Body of pancreas (tissue), 4 donors: ENCODE results near the gene DIP2B. TPM values are rescaled to one million over a fixed set of nuclear protein-coding genes. Genes with fewer than 3 reads are reported as not detected.
"Not testable (repeated sequence)": the region's sequence is repeated elsewhere in the genome, so short reads cannot be mapped to it uniquely, and the experiment has no call there.

Experiments used
- ATAC-seq: fragments of 150-250 bp; one replicate; pipeline ENCODE4 v1.9.1; 2016
- DNase-seq, 4 donors: peaks; one replicate each; pipeline ENCODE4 v3.0.0-alpha.2; 2019
- H3K27ac ChIP-seq, 4 donors: fragments of 200-600 bp; sonication (generic); 1 replicate in 3 of 4; 2 replicates in 1 of 4; pipeline versions ENCODE4 v1.5.1 to v1.6.1; 2016 to 2019; ENCODE audit warnings: mild to moderate bottlenecking in 1 of 4, mixed read lengths in 1 of 4, moderate library complexity in 1 of 4
- H3K27me3 ChIP-seq, 2 donors: fragments of 200-600 bp; sonication (generic); one replicate each; pipeline ENCODE4 v1.6.0; 2016; ENCODE audit warnings: mild to moderate bottlenecking in 1 of 2
- H3K36me3 ChIP-seq, 2 donors: fragments of 200-600 bp; sonication (generic); replicated peaks in 1 of 2; 2 replicates each; pipeline ENCODE4 v1.5.1; 2016; ENCODE audit warnings: low read depth in 2 of 2; ENCODE audit not compliant: insufficient read depth in 1 of 2
- H3K4me1 ChIP-seq: fragments of 200-600 bp; sonication (generic); one replicate; pipeline ENCODE4 v1.6.0; 2016
- H3K4me3 ChIP-seq, 2 donors: fragments of 200-600 bp; sonication (generic); 1 replicate in 1 of 2; 2 replicates in 1 of 2; pipeline ENCODE4 v1.5.1; 2016 to 2019
- H3K9me3 ChIP-seq, 3 donors: fragments of 200-600 bp; sonication (generic); 1 replicate in 2 of 3; 2 replicates in 1 of 3; pipeline ENCODE4 v1.5.1; 2016
- CTCF ChIP-seq, 7 experiments: fragments of 450-650 bp in 4 of 7; fragments of 200-600 bp in 3 of 7; sonication (generic) in 3 of 7; IDR thresholded peaks; one replicate each; pipeline ENCODE4 v1.5.1; 2016 to 2019; ENCODE audit warnings: antibody characterized with exemption in 7 of 7
- POLR2A ChIP-seq, 3 donors: fragments of 450-650 bp; IDR thresholded peaks; one replicate each; pipeline ENCODE4 v1.6.1; 2016; ENCODE audit warnings: antibody characterized with exemption in 3 of 3, mild to moderate bottlenecking in 2 of 3
- WGBS, 2 donors: methylation state at CpG; one replicate each; pipeline ENCODE4 v1.1.5; 2017; 5-methylcytosine and 5-hydroxymethylcytosine counted together
- intact Hi-C: fragments of 100-400 bp; cut with DNase I; formaldehyde crosslinking; loops from one replicate; pipeline ENCODE4 v1.15.1; 2023
- total RNA-seq, 2 donors: library from RNA; depleted of rRNA; stranded (reverse); fragments of >200 nt; gene quantifications; one replicate each; pipeline ENCODE4 v1.1.0, GENCODE V29; 2016

DIP2B gene
- total RNA-seq, 2 donors from 2014 or later, result 15.8 to 28.7 TPM

DNA sequence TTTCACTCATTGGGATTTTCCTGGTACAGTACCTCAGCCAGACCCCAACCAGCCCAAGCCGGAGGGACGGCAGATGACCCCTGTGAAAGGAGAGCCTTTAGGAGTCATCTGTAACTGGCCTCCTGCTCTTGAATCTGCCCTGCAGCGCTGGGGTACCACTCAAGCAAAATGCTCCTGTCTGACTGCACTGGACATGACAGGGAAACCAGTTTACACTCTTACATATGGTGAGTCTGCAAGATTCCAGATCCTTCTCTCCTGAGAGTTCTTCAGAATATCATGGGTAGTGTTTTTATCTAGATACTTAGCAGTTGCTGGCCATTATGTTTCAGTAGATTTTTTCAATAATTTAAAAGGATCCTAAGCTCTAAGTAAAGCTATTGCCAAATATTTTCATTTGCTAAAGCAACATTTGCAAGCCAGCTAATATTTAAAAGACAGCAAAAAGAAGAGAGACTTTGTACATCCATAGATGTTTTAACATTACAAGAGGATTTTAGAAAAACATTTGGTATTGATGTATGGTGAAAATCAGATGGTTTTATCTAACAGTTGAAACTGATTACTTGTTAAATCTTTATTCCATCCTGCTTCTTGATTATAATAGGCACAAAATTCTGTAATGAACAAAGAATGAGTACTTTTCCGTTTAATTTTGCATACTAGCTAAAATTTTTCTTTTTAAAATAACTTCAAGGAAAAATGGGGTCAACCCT lies 174.0 kb downstream of the DIP2B start:
- TF ChIP-seq POLR2A (IDR thresholded peaks at IDR 0.05) (no peak), CTCF (IDR thresholded peaks at IDR 0.05) (no peak)
- Histone ChIP-seq H3K36me3 (peaks cover 0 to 9% of the 10 kb centered on the region in 2 donors), H3K4me3 (no peak overlapping the region), H3K9me3 (no peaks in the 10 kb centered on the region), H3K4me1 (no peaks in the 10 kb centered on the region), H3K27ac (no peak overlapping the region), H3K27me3 (no peaks in the 10 kb centered on the region)
- intact Hi-C loops, result no loop called here
- WGBS, 2 donors, result 89 to 96% methylated on average over 2 to 4 of the region's 4 CpGs
- ATAC-seq (no peak), DNase-seq (no peak)

GRCh38 chr12:50679612-50680011 lies 174.8 kb downstream of the DIP2B start:
- 94 to 95% methylated on average over 1 of the region's 1 CpG for WGBS, 2 donors
- H3K9me3 ChIP-seq, result no peaks in the 10 kb centered on the region
- intact Hi-C loops, result no loop called here
- H3K27ac ChIP-seq, result no peak overlapping the region
- no peaks in the 10 kb centered on the region for H3K4me1 ChIP-seq
- TF ChIP-seq CTCF (IDR thresholded peaks at IDR 0.05) (no peak), POLR2A (IDR thresholded peaks at IDR 0.05) (no peak)
- DNase-seq (no peak), ATAC-seq (no peak)
- H3K36me3 ChIP-seq, result peaks cover 0 to 9% of the 10 kb centered on the region in 2 donors
- H3K27me3 ChIP-seq, result no peaks in the 10 kb centered on the region
- H3K4me3 ChIP-seq, result no peak overlapping the region

GRCh38 chr12:50681064-50681463 lies 176.3 kb downstream of the DIP2B start:
- ATAC-seq, DNase-seq, H3K27ac ChIP-seq, H3K27me3 ChIP-seq, H3K36me3 ChIP-seq, H3K9me3 ChIP-seq, intact Hi-C loops, H3K4me3 ChIP-seq, H3K4me1 ChIP-seq: not testable (repeated sequence)
- 94 to 96% methylated on average over 3 of the region's 3 CpGs for whole genome bisulfite sequencing, 2 donors

- WGBS, 2 donors, result 44 to 63% methylated on average over 1 of the region's 1 CpG
- ATAC-seq (no peak), DNase-seq (no peak)
- H3K27me3 ChIP-seq, result no peaks in the 10 kb centered on the region
- no peak overlapping the region for H3K27ac ChIP-seq
- intact Hi-C loops, result no loop called here
- H3K9me3 ChIP-seq, result no peaks in the 10 kb centered on the region
- H3K4me1 ChIP-seq, result peaks cover 6% of the 10 kb centered on the region
- no peak overlapping the region for H3K4me3 ChIP-seq
- TF ChIP-seq POLR2A (IDR thresholded peaks at IDR 0.05), result no peak
- no peak for TF ChIP-seq CTCF (IDR thresholded peaks at IDR 0.05)
- peaks cover 0 to 8% of the 10 kb centered on the region in 2 donors for H3K36me3 ChIP-seq
Observed at GRCh38 chr12:50685641-50686040, 180.9 kb downstream of the DIP2B start.

GRCh38 chr12:50686406-50686805 lies 181.6 kb downstream of the DIP2B start:
- Histone ChIP-seq H3K4me3 (no peak overlapping the region), H3K27ac (no peak overlapping the region), H3K27me3 (no peaks in the 10 kb centered on the region), H3K36me3 (peaks cover 0 to 7% of the 10 kb centered on the region in 2 donors), H3K9me3 (no peaks in the 10 kb centered on the region), H3K4me1 (peaks cover 6% of the 10 kb centered on the region)
- DNase-seq, result no peak
- TF ChIP-seq CTCF (IDR thresholded peaks at IDR 0.05), result no peak
- no peak for TF ChIP-seq POLR2A (IDR thresholded peaks at IDR 0.05)
- WGBS, 2 donors, result 85 to 90% methylated on average over 4 of the region's 4 CpGs
- intact Hi-C loops, result no loop called here
- no peak for ATAC-seq
